CD4-positive, alpha-beta T cell treated with Interleukin-21 for 1 hour (primary cell): Measurements from ENCODE around the gene TMEM123.

Source experiments
- DNase-seq: peaks from one replicate; pipeline ENCODE4 v3.0.0-alpha.2; 2020

Gene TMEM123

GRCh38 chr11:102346748-102347461, 105.7 kb downstream of the TMEM123 start, which contains the start of gene BIRC2:
Gene BIRC2 (plus strand): TSS chr11:102347214. CDS start chr11:102349855, 2,641 bp downstream.
- DNase-seq, result peak; percentile 94

GRCh38 chr11:102346456-102346747, 106.2 kb downstream of the TMEM123 start:
- DNase-seq, result no peak
